Endometrium (tissue), 2 donors: Measurements from ENCODE around the gene APPBP2.

Source experiments
- FAIRE-seq: peaks from 2 replicates; lab custom pipeline; 2012; peaks lifted over from hg19 to GRCh38; lab: Jason Lieb, UNC
- donor health status: control.
- donor health status: control.

The APPBP2 gene

DNA sequence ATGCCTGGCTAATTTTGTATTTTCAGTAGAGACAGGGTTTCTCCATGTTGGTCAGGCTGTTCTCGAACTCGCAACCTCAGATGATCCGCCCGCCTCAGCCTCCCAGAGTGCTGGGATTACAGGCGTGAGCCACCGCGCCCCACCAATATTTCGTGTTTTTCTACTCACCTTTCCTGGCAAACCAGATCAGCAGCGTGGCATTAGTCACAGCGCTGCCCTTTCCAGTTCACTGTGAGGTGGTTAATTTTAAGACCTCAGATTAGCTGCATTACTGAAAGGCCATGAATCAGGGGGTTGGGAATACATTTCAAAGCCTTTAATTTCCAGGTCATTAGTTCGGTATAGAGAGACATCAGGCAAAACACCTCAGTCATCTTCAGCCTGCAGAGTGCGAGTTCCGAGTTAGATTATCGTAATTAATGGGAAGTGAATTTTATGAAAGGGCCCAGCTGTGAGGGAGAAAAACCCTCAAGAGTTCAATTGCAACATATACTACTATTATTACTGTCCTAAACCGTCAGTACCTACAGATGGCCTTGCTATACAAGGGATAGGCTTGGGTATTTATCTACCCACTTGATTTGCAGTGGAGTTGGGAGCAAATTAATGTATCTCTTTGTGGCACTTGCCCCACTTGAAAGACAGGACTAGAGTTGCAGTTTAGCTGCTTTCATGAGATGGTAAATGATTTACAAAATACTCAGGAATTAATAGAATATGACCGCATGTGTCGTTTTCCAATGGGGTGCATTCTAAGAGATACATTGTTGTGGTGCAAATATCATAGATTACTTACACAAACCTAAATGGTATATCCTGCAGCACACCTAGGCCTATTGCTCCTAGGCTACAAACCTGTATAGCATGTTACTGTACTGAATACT is 132.0 kb downstream of the APPBP2 start:
- FAIRE-seq, result no peak
